AG04450 (cell line): ENCODE measurements around the gene TTLL11. TPM values are rescaled to one million over a fixed set of nuclear protein-coding genes. Genes with fewer than 3 reads are reported as not detected.

Experiments used
- CTCF ChIA-PET: fragments of 300-600, 350-600 bp; formaldehyde crosslinking; extraction: SDS; loops from one replicate; lab custom pipeline; 2022; ENCODE audit warnings: antibody characterized with exemption, inconsistent platforms; lab: Charles Lee
- POLR2A ChIA-PET: fragments of 350-600 bp; formaldehyde crosslinking; extraction: SDS; loops from one replicate; lab custom pipeline; 2021; ENCODE audit warnings: antibody characterized with exemption, inconsistent platforms; lab: Yijun Ruan, JAX
- DNase-seq: peaks from one replicate; pipeline ENCODE4 v3.0.0-alpha.2; 2011; ENCODE audit warnings: low read depth, low spot score
- H3K27ac ChIP-seq: one replicate; pipeline ENCODE4 v1.5.1; 2012; ENCODE audit warnings: low read depth, low read length, control low read depth
- H3K27me3 ChIP-seq: one replicate; pipeline ENCODE4 v1.6.0; 2012; ENCODE audit warnings: low read length; ENCODE audit not compliant: control insufficient read depth, insufficient read depth
- H3K4me3 ChIP-seq: 2 replicates; pipeline ENCODE4 v1.5.1; 2011; ENCODE audit warnings: mild to moderate bottlenecking, low read depth, low read length, control low read depth
- H3K9me3 ChIP-seq: 2 replicates; pipeline ENCODE4 v1.5.1; 2012; ENCODE audit warnings: low read length; ENCODE audit not compliant: control insufficient read depth, insufficient read depth
- CTCF ChIP-seq: IDR thresholded peaks from 2 replicates; pipeline ENCODE4 v1.5.1; 2011; ENCODE audit warnings: low read depth, low read length, control low read depth, inconsistent platforms
- polyA plus RNA-seq: library from polyadenylated mRNA; depleted of rRNA; stranded (reverse); fragments of >200 nt; gene quantifications from 2 replicates; pipeline ENCODE4 v1.2.3, GENCODE V29; 2011

TTLL11 gene
- polyA plus RNA-seq, 1 experiment = 4.6 TPM

- H3K27me3 ChIP-seq = peaks cover 2% of the 10 kb centered on the region
- no peaks in the 10 kb centered on the region; the same call in 1 of the 2 replicates for H3K9me3 ChIP-seq
- CTCF ChIA-PET = interaction anchor here (1.5 to 4.2 kb wide), 2 partner anchors 8 to 32 kb away, joined by 3 to 32 read pairs; no protein-coding TSS in a partner anchor
- DNase-seq = no peak
- POLR2A ChIA-PET = no interaction called here
- H3K4me3 ChIP-seq = no peak overlapping the region
- H3K27ac ChIP-seq = no peak overlapping the region
- TF ChIP-seq CTCF = no peak
Observed at GRCh38 chr9:122090981-122091380, 2.1 kb downstream of the TTLL11 start.

GRCh38 chr9:122090287-122090883 lies 2.7 kb downstream of the TTLL11 start:
- Histone ChIP-seq H3K27ac (no peak overlapping the region), H3K4me3 (no peak overlapping the region), H3K9me3 (no peaks in the 10 kb centered on the region; the same call in 1 of the 2 replicates), H3K27me3 (peaks cover 2% of the 10 kb centered on the region)
- DNase-seq = no peak
- CTCF ChIA-PET = interaction anchor here (1.5 to 4.2 kb wide), 2 partner anchors 9 to 33 kb away, joined by 3 to 32 read pairs; no protein-coding TSS in a partner anchor
- no peak for TF ChIP-seq CTCF
- POLR2A ChIA-PET = no interaction called here

GRCh38 chr9:122088880-122089706 lies 4.0 kb downstream of the TTLL11 start:
- Histone ChIP-seq H3K9me3 (no peaks in the 10 kb centered on the region; the same call in 1 of the 2 replicates), H3K27me3 (peaks cover 2% of the 10 kb centered on the region), H3K4me3 (no peak overlapping the region), H3K27ac (no peak overlapping the region)
- ChIA-PET CTCF (interaction anchor here (1.0 to 4.2 kb wide), 2 partner anchors 10 to 543 kb away, joined by 3 to 32 read pairs; no protein-coding TSS in a partner anchor), POLR2A (interaction anchor here (0.6 kb wide), 1 partner anchor 33 kb away, joined by 3 read pairs; no protein-coding TSS in a partner anchor)
- no peak for DNase-seq
- no peak for TF ChIP-seq CTCF

GRCh38 chr9:122087406-122088200 lies 5.5 kb downstream of the TTLL11 start:
- DNase-seq = peak; percentile 37
- H3K27ac ChIP-seq = peak overlapping the region; percentile 62
- H3K9me3 ChIP-seq = no peaks in the 10 kb centered on the region; the same call in 1 of the 2 replicates
- POLR2A ChIA-PET = interaction anchor here (1.0 kb wide), 1 partner anchor 260 kb away, joined by 3 read pairs; no protein-coding TSS in a partner anchor
- no peak for TF ChIP-seq CTCF
- no peaks in the 10 kb centered on the region for H3K27me3 ChIP-seq
- CTCF ChIA-PET = interaction anchor here (0.6 to 4.2 kb wide), 4 partner anchors 11 to 541 kb away, joined by 3 to 32 read pairs (median 3); no protein-coding TSS in a partner anchor
- no peak overlapping the region for H3K4me3 ChIP-seq
